Lower lobe of right lung (tissue), 2 donors: ENCODE results near the gene ELP4. TPM values are rescaled to one million over a fixed set of nuclear protein-coding genes. Genes with fewer than 3 reads are reported as not detected.

ENCODE experiments used
- ATAC-seq, 2 donors: fragments of 200-7000 bp; cut with Tn5 transposase; one replicate each; pipeline ENCODE4 v1.9.1; 2020 to 2022; ENCODE audit warnings: mild to moderate bottlenecking in 2 of 2, moderate library complexity in 2 of 2
- DNase-seq: peaks from one replicate; pipeline ENCODE4 v3.0.0-alpha.2; 2020
- H3K27ac ChIP-seq: fragments of 200-600 bp; one replicate; pipeline ENCODE4 v1.8.0; 2022
- H3K27me3 ChIP-seq: fragments of 200-600 bp; one replicate; pipeline ENCODE4 v1.8.0; 2022; ENCODE audit warnings: low read depth
- H3K36me3 ChIP-seq: fragments of 200-600 bp; one replicate; pipeline ENCODE4 v1.8.0; 2022; ENCODE audit warnings: mild to moderate bottlenecking
- H3K4me1 ChIP-seq: fragments of 200-600 bp; one replicate; pipeline ENCODE4 v1.8.0; 2022
- H3K4me3 ChIP-seq: fragments of 200-600 bp; one replicate; pipeline ENCODE4 v1.8.0; 2022; ENCODE audit warnings: mild to moderate bottlenecking
- H3K9me3 ChIP-seq: fragments of 200-600 bp; one replicate; pipeline ENCODE4 v1.8.0; 2022
- intact Hi-C: fragments of 100-400 bp; cut with DNase I; formaldehyde crosslinking; loops from one replicate; pipeline ENCODE4 v1.11.0; 2022
- total RNA-seq: library from RNA; stranded (reverse); fragmentation: NEBNext Ultra II Directional; extraction: Animal tissue kit (Norgen Biotek cat#: 25700); gene quantifications from one replicate; pipeline ENCODE4 v1.2.1, GENCODE V29; 2021
- TF ChIP-seq, protein P1 (sequence below): fragments of 200-600 bp; IDR thresholded peaks from one replicate; pipeline ENCODE4 v1.8.0; 2022; ENCODE audit warnings: antibody characterized with exemption, mild to moderate bottlenecking
- donor health status: DM: no; HTN: yes; CAD: no; lungs with severe emphysema.

ELP4 gene
- total RNA-seq, 1 donor from 2014 or later: 22.1 TPM

DNA sequence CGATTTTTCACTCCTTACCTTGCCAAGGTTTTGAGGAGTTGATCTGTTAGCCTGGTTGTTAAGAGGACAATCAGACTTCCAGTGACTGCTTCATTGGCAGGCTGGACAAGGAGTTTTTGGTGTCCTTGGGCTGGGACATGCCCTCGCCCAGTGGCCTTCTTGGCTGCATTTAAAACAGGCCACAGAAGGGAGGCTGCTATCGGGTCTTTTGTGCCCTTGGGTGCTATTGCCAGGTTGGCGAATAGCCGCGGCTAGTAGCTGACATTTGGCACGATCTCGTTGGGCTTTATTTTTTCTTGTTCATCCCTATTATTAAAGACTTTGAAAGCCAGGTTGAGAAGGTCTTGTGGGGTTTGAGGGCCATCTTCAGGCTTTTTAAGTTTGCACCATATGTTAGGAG, 99.4 kb downstream of the ELP4 start:
- no peaks in the 10 kb centered on the region for H3K36me3 ChIP-seq
- no peak for ATAC-seq
- intact Hi-C loops: no loop called here
- H3K4me3 ChIP-seq: no peak overlapping the region
- DNase-seq: no peak
- TF ChIP-seq, protein P1, sequence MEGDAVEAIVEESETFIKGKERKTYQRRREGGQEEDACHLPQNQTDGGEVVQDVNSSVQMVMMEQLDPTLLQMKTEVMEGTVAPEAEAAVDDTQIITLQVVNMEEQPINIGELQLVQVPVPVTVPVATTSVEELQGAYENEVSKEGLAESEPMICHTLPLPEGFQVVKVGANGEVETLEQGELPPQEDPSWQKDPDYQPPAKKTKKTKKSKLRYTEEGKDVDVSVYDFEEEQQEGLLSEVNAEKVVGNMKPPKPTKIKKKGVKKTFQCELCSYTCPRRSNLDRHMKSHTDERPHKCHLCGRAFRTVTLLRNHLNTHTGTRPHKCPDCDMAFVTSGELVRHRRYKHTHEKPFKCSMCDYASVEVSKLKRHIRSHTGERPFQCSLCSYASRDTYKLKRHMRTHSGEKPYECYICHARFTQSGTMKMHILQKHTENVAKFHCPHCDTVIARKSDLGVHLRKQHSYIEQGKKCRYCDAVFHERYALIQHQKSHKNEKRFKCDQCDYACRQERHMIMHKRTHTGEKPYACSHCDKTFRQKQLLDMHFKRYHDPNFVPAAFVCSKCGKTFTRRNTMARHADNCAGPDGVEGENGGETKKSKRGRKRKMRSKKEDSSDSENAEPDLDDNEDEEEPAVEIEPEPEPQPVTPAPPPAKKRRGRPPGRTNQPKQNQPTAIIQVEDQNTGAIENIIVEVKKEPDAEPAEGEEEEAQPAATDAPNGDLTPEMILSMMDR: no peak
- no peaks in the 10 kb centered on the region for H3K4me1 ChIP-seq
- H3K9me3 ChIP-seq: no peaks in the 10 kb centered on the region
- no peak overlapping the region for H3K27ac ChIP-seq
- no peaks in the 10 kb centered on the region for H3K27me3 ChIP-seq

DNA sequence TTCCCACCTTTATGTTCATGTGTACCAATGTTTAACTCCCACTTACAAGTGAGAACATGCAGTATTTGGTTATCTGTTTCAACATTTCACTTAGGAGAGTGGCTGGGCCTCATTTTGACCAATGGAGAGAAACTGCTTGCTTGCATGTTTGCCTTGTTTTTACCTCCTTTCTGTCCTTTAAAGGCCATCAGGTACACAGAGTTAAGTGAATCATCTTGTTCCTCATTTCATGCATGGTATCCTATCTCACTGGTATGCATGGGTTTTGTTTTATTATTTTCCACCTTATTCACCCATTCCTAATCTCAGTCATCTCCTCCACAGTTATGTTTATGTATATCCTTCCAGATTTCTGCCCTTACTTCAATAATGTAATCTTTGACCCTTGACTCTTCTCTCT, 101.0 kb downstream of the ELP4 start:
- H3K9me3 ChIP-seq: no peaks in the 10 kb centered on the region
- no peaks in the 10 kb centered on the region for H3K36me3 ChIP-seq
- TF ChIP-seq, protein P1: no peak
- no peak for ATAC-seq
- H3K4me3 ChIP-seq: no peak overlapping the region
- no peaks in the 10 kb centered on the region for H3K27me3 ChIP-seq
- intact Hi-C loops: no loop called here
- H3K27ac ChIP-seq: no peak overlapping the region
- H3K4me1 ChIP-seq: no peaks in the 10 kb centered on the region
- DNase-seq: no peak

DNA sequence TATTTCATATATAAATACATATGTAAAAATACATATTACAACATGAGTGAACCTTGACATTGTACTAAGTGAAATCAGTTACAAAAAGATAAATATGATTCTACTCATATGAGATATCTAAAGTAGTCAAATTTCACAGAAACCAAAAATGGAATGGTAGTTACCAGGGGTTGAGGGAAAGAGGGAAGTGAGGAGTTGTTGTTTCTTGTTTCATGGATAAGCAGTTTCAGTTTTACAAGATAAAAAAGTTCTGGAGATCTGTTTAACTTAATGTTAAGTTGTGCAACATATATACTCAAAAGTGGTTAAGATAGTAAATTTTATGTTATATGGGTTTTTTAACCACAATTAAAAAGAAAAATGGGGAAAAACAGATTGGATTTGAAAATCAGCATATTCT, 107.7 kb downstream of the ELP4 start:
- H3K9me3 ChIP-seq: no peaks in the 10 kb centered on the region
- H3K4me1 ChIP-seq: no peaks in the 10 kb centered on the region
- intact Hi-C loops: no loop called here
- DNase-seq: no peak
- ATAC-seq: no peak
- TF ChIP-seq, protein P1: no peak
- no peaks in the 10 kb centered on the region for H3K27me3 ChIP-seq
- no peaks in the 10 kb centered on the region for H3K36me3 ChIP-seq
- H3K27ac ChIP-seq: no peak overlapping the region
- no peak overlapping the region for H3K4me3 ChIP-seq

DNA sequence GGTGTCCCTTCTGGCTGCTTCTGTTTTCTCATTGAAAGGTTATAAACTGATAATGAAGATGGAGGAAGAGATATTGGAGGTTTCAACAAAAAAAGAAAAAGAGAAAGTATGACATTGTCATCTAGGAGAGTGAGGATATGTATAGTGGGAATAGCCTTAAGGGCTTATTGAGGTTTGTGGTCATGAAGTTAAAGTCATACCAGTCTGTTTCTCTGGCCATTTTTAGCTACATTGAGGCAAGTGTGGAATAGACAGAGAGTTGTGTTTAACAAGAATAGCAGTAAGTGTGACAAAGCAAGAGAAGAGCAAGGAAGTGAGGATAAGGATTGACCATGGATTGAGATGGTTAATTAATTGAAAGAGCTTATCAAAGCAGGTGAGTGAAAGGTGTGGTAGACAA, 110.4 kb downstream of the ELP4 start:
- ATAC-seq (no peak), DNase-seq (no peak)
- H3K4me1 ChIP-seq: no peaks in the 10 kb centered on the region
- no peak overlapping the region for H3K4me3 ChIP-seq
- no peak overlapping the region for H3K27ac ChIP-seq
- H3K36me3 ChIP-seq: no peaks in the 10 kb centered on the region
- H3K27me3 ChIP-seq: no peaks in the 10 kb centered on the region
- TF ChIP-seq, protein P1: no peak
- intact Hi-C loops: no loop called here
- H3K9me3 ChIP-seq: no peaks in the 10 kb centered on the region

DNA sequence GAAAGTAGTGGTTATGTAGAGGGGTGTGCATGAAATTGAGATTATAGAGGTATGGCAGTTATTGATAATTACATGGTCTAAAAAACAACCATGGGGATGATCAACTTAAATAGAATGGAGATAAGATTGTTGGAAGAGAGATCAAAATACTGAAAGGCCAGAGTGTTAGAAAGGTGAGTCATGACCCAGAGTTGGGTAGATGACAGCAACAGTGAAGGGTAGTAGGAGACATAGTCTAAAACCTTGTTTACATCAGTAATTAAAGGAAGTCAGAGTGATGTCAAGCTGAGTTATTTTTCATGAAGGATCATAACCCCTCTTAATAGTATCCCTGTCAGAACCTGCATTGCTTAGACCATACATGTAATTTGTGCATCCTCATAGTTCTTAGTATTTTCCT, 110.9 kb downstream of the ELP4 start:
- Histone ChIP-seq H3K36me3 (no peaks in the 10 kb centered on the region), H3K27me3 (no peaks in the 10 kb centered on the region), H3K4me1 (no peaks in the 10 kb centered on the region), H3K4me3 (no peak overlapping the region), H3K27ac (no peak overlapping the region), H3K9me3 (no peaks in the 10 kb centered on the region)
- TF ChIP-seq, protein P1: no peak
- no peak for DNase-seq
- ATAC-seq: no peak
- intact Hi-C loops: no loop called here

DNA sequence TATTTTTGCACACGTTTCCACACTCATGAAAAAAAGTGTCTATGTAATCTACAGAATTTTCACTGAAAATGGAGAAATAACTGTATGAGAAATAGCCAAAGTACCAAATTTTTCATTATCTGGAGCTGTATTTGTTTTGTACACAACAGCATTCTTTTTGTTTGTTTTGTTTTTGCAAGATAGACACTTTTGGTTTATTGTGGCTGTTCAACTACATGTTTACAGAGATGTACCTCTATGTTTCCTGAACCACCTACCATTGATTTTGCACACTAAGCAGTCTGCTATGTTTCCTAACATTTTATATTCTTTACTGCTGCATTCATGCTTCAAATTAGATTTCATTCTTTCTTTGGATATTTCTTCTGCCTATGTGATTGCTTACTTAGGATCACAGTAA, 116.3 kb downstream of the ELP4 start:
- intact Hi-C loops: no loop called here
- Histone ChIP-seq H3K36me3 (no peaks in the 10 kb centered on the region), H3K4me1 (no peaks in the 10 kb centered on the region), H3K4me3 (no peak overlapping the region), H3K9me3 (no peaks in the 10 kb centered on the region), H3K27me3 (no peaks in the 10 kb centered on the region), H3K27ac (no peak overlapping the region)
- TF ChIP-seq, protein P1: no peak
- DNase-seq (no peak), ATAC-seq (no peak)
